Smooth muscle cell (in vitro differentiated cells): ENCODE data around the gene AGTPBP1. TPM values are rescaled to one million over a fixed set of nuclear protein-coding genes. Genes with fewer than 3 reads are reported as not detected.

ENCODE experiments used
- DNase-seq: peaks from one replicate; lab custom pipeline; 2025; ENCODE audit not compliant: unreplicated experiment; lab: John Stamatoyannopoulos, UW
- H2AFZ ChIP-seq: fragments of 200-600 bp; sonication (generic); 2 replicates; pipeline ENCODE4 v1.6.0; 2016; ENCODE audit warnings: antibody characterized with exemption, low read depth, mild to moderate bottlenecking
- H3F3A ChIP-seq: fragments of 200-600 bp; sonication (generic); 2 replicates; pipeline ENCODE4 v1.6.0; 2017; ENCODE audit warnings: antibody characterized with exemption, low read depth
- H3K27ac ChIP-seq: fragments of 200-600 bp; sonication (generic); 2 replicates; pipeline ENCODE4 v1.5.1; 2016; ENCODE audit warnings: low read depth, mild to moderate bottlenecking
- H3K27me3 ChIP-seq: fragments of 200-600 bp; sonication (generic); 2 replicates; pipeline ENCODE4 v1.6.1; 2016; ENCODE audit warnings: low read depth, mild to moderate bottlenecking
- H3K36me3 ChIP-seq: fragments of 200-600 bp; sonication (generic); 2 replicates; pipeline ENCODE4 v1.5.1; 2016; ENCODE audit warnings: low read depth
- H3K4me1 ChIP-seq: fragments of 200-600 bp; sonication (generic); 2 replicates; pipeline ENCODE4 v1.5.1; 2016; ENCODE audit warnings: low read depth
- H3K4me2 ChIP-seq: fragments of 200-600 bp; sonication (generic); 2 replicates; pipeline ENCODE4 v1.6.0; 2016; ENCODE audit warnings: mild to moderate bottlenecking
- H3K4me3 ChIP-seq: fragments of 200-600 bp; sonication (generic); 2 replicates; pipeline ENCODE4 v1.5.1; 2016; ENCODE audit warnings: mild to moderate bottlenecking
- H3K79me2 ChIP-seq: fragments of 200-600 bp; sonication (generic); 2 replicates; pipeline ENCODE4 v1.6.0; 2016; ENCODE audit warnings: low read depth, mild to moderate bottlenecking
- H3K9ac ChIP-seq: fragments of 200-600 bp; sonication (generic); 2 replicates; pipeline ENCODE4 v1.6.0; 2016; ENCODE audit warnings: low read depth
- H3K9me3 ChIP-seq: fragments of 200-600 bp; sonication (generic); replicated peaks from 2 replicates; pipeline ENCODE4 v1.5.1; 2016; ENCODE audit warnings: low read depth
- H4K20me1 ChIP-seq: fragments of 200-600 bp; sonication (generic); 2 replicates; pipeline ENCODE4 v1.6.0; 2016; ENCODE audit warnings: low read depth
- CTCF ChIP-seq: fragments of 200-600 bp; sonication (generic); IDR thresholded peaks from 2 replicates; pipeline ENCODE4 v1.5.1; 2017; ENCODE audit warnings: borderline replicate concordance, mild to moderate bottlenecking, antibody characterized with exemption; ENCODE audit not compliant: insufficient read depth, poor library complexity, severe bottlenecking
- WGBS: methylation state at CpG from one replicate; pipeline ENCODE4 v1.1.7; 2016; ENCODE audit warnings: low lambda C conversion rate; 5-methylcytosine and 5-hydroxymethylcytosine counted together
- polyA plus RNA-seq: library from polyadenylated mRNA; unstranded; fragments of >200 nt; fragmentation: Nextera tagmentation; extraction: Ambion mirVana; gene quantifications from 2 replicates; pipeline ENCODE4 v1.2.1, GENCODE V29; 2016
- total RNA-seq: library from RNA; depleted of rRNA; stranded (reverse); fragments of >200 nt; gene quantifications from 2 replicates; pipeline ENCODE4 v1.2.3, GENCODE V29; 2014

Gene AGTPBP1
- total and polyA plus RNA-seq, 2 experiments from 2014 or later, result 4.6 to 7.0 TPM

GRCh38 chr9:85702726-85703289, 38.9 kb downstream of the AGTPBP1 start:
- H4K20me1 ChIP-seq, result peaks cover 3% of the 10 kb centered on the region
- no peak for DNase-seq
- no peak overlapping the region for H3K9ac ChIP-seq
- H2AFZ ChIP-seq, result no peak overlapping the region
- no peaks in the 10 kb centered on the region for H3K79me2 ChIP-seq
- no peaks in the 10 kb centered on the region for H3K9me3 ChIP-seq
- TF ChIP-seq CTCF, result no peak
- H3K36me3 ChIP-seq, result no peaks in the 10 kb centered on the region
- no peak overlapping the region for H3K4me3 ChIP-seq
- no peaks in the 10 kb centered on the region for H3K4me1 ChIP-seq
- H3K4me2 ChIP-seq, result no peak overlapping the region
- H3K27ac ChIP-seq, result no peak overlapping the region
- no peaks in the 10 kb centered on the region for H3F3A ChIP-seq
- no peaks in the 10 kb centered on the region for H3K27me3 ChIP-seq

DNA sequence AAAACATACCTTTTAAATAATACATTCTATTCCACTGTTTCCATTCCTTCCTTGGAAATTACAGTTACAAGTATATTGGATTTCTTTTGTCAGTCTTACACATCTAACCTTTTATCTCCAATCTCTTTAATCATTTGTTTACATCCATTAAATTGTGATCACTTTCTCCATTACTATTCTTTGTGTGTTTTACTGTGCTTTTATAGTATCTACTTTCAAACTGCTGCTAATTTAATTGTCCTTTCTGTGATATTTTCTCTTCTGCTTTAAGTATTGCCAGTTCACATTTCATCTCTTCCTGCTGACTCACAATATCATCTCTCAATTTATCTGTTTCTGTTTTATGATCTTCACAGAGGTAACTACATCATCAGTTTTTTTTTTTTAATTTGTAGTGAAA, 39.6 kb downstream of the AGTPBP1 start:
- TF ChIP-seq CTCF, result no peak
- no peaks in the 10 kb centered on the region for H3F3A ChIP-seq

DNA sequence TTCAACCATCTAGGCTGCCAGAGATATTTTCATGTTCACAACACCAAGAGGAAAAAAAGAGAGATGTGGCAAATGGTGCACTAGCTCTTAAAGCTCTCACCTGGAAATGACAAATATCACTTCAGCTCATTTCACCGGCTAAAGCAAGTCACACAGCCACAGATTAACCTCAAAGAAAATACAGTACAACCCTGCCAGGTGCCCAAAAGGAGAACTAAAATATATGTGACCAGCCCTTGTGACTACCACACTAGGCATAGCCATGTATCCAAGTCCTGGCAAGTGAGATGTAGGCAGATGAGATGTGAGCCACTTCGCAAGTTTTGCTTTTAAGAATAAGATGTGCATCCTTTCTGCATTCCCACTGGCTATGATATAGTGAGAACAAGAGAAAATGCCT, 41.4 kb downstream of the AGTPBP1 start:
- Histone ChIP-seq H3K27ac (no peak overlapping the region), H3K79me2 (no peaks in the 10 kb centered on the region), H3K4me3 (no peak overlapping the region), H4K20me1 (peaks cover 3% of the 10 kb centered on the region), H3K9me3 (no peaks in the 10 kb centered on the region), H3K27me3 (no peaks in the 10 kb centered on the region), H2AFZ (no peak overlapping the region), H3K36me3 (no peaks in the 10 kb centered on the region), H3K4me2 (no peak overlapping the region), H3F3A (no peaks in the 10 kb centered on the region), H3K4me1 (no peaks in the 10 kb centered on the region), H3K9ac (no peak overlapping the region)
- 93% methylated on average over 2 of the region's 2 CpGs for WGBS
- DNase-seq, result no peak
- TF ChIP-seq CTCF, result no peak

More for the DNA sequence above, 39.6 kb downstream of the AGTPBP1 start:
- no peak overlapping the region for H2AFZ ChIP-seq
- H3K4me2 ChIP-seq, result no peak overlapping the region
- H3K27ac ChIP-seq, result no peak overlapping the region
- H4K20me1 ChIP-seq, result peaks cover 3% of the 10 kb centered on the region
- H3K27me3 ChIP-seq, result no peaks in the 10 kb centered on the region
- no peaks in the 10 kb centered on the region for H3K9me3 ChIP-seq
- no peak overlapping the region for H3K9ac ChIP-seq
- DNase-seq, result no peak
- no peaks in the 10 kb centered on the region for H3K4me1 ChIP-seq
- no peaks in the 10 kb centered on the region for H3K79me2 ChIP-seq
- H3K4me3 ChIP-seq, result no peak overlapping the region
- H3K36me3 ChIP-seq, result no peaks in the 10 kb centered on the region

- no peaks in the 10 kb centered on the region for H3K27me3 ChIP-seq
- no peaks in the 10 kb centered on the region for H4K20me1 ChIP-seq
- DNase-seq, result no peak
- H3K36me3 ChIP-seq, result no peaks in the 10 kb centered on the region
- no peaks in the 10 kb centered on the region for H3K4me1 ChIP-seq
- WGBS, result 99% methylated on average over 2 of the region's 2 CpGs
- no peak overlapping the region for H3K27ac ChIP-seq
- no peak overlapping the region for H3K9ac ChIP-seq
- H3K4me2 ChIP-seq, result no peak overlapping the region
- no peak overlapping the region for H2AFZ ChIP-seq
- no peaks in the 10 kb centered on the region for H3K9me3 ChIP-seq
- no peaks in the 10 kb centered on the region for H3F3A ChIP-seq
- no peak for TF ChIP-seq CTCF
- no peak overlapping the region for H3K4me3 ChIP-seq
- no peaks in the 10 kb centered on the region for H3K79me2 ChIP-seq
Measured at GRCh38 chr9:85688361-85688760, 53.4 kb downstream of the AGTPBP1 start.
